Smooth muscle cell (in vitro differentiated cells): ENCODE results near the gene CLCN2. TPM values are rescaled to one million over a fixed set of nuclear protein-coding genes. Genes with fewer than 3 reads are reported as not detected.

ENCODE experiments used
- DNase-seq: peaks from one replicate; lab custom pipeline; 2025; ENCODE audit not compliant: unreplicated experiment; lab: John Stamatoyannopoulos, UW
- H2AFZ ChIP-seq: fragments of 200-600 bp; sonication (generic); 2 replicates; pipeline ENCODE4 v1.6.0; 2016; ENCODE audit warnings: antibody characterized with exemption, low read depth, mild to moderate bottlenecking
- H3F3A ChIP-seq: fragments of 200-600 bp; sonication (generic); 2 replicates; pipeline ENCODE4 v1.6.0; 2017; ENCODE audit warnings: antibody characterized with exemption, low read depth
- H3K27ac ChIP-seq: fragments of 200-600 bp; sonication (generic); 2 replicates; pipeline ENCODE4 v1.5.1; 2016; ENCODE audit warnings: low read depth, mild to moderate bottlenecking
- H3K27me3 ChIP-seq: fragments of 200-600 bp; sonication (generic); 2 replicates; pipeline ENCODE4 v1.6.1; 2016; ENCODE audit warnings: low read depth, mild to moderate bottlenecking
- H3K36me3 ChIP-seq: fragments of 200-600 bp; sonication (generic); 2 replicates; pipeline ENCODE4 v1.5.1; 2016; ENCODE audit warnings: low read depth
- H3K4me1 ChIP-seq: fragments of 200-600 bp; sonication (generic); 2 replicates; pipeline ENCODE4 v1.5.1; 2016; ENCODE audit warnings: low read depth
- H3K4me2 ChIP-seq: fragments of 200-600 bp; sonication (generic); 2 replicates; pipeline ENCODE4 v1.6.0; 2016; ENCODE audit warnings: mild to moderate bottlenecking
- H3K4me3 ChIP-seq: fragments of 200-600 bp; sonication (generic); 2 replicates; pipeline ENCODE4 v1.5.1; 2016; ENCODE audit warnings: mild to moderate bottlenecking
- H3K79me2 ChIP-seq: fragments of 200-600 bp; sonication (generic); 2 replicates; pipeline ENCODE4 v1.6.0; 2016; ENCODE audit warnings: low read depth, mild to moderate bottlenecking
- H3K9ac ChIP-seq: fragments of 200-600 bp; sonication (generic); 2 replicates; pipeline ENCODE4 v1.6.0; 2016; ENCODE audit warnings: low read depth
- H3K9me3 ChIP-seq: fragments of 200-600 bp; sonication (generic); replicated peaks from 2 replicates; pipeline ENCODE4 v1.5.1; 2016; ENCODE audit warnings: low read depth
- H4K20me1 ChIP-seq: fragments of 200-600 bp; sonication (generic); 2 replicates; pipeline ENCODE4 v1.6.0; 2016; ENCODE audit warnings: low read depth
- CTCF ChIP-seq: fragments of 200-600 bp; sonication (generic); IDR thresholded peaks from 2 replicates; pipeline ENCODE4 v1.5.1; 2017; ENCODE audit warnings: borderline replicate concordance, mild to moderate bottlenecking, antibody characterized with exemption; ENCODE audit not compliant: insufficient read depth, poor library complexity, severe bottlenecking
- WGBS: methylation state at CpG from one replicate; pipeline ENCODE4 v1.1.7; 2016; ENCODE audit warnings: low lambda C conversion rate; 5-methylcytosine and 5-hydroxymethylcytosine counted together
- polyA plus RNA-seq: library from polyadenylated mRNA; unstranded; fragments of >200 nt; fragmentation: Nextera tagmentation; extraction: Ambion mirVana; gene quantifications from 2 replicates; pipeline ENCODE4 v1.2.1, GENCODE V29; 2016
- total RNA-seq: library from RNA; depleted of rRNA; stranded (reverse); fragments of >200 nt; gene quantifications from 2 replicates; pipeline ENCODE4 v1.2.3, GENCODE V29; 2014

CLCN2 gene
- total and polyA plus RNA-seq, 2 experiments from 2014 or later = 4.1 to 4.5 TPM

- H3K36me3 ChIP-seq = no peaks in the 10 kb centered on the region
Observed at GRCh38 chr3:184351511-184352148, 9.8 kb downstream of the CLCN2 start.

GRCh38 chr3:184350618-184351017 is 10.8 kb downstream of the CLCN2 start:
- Histone ChIP-seq H3K36me3 (no peaks in the 10 kb centered on the region), H3K9me3 (no peaks in the 10 kb centered on the region), H3F3A (peaks cover 17% of the 10 kb centered on the region), H4K20me1 (peaks cover 14% of the 10 kb centered on the region), H3K4me3 (no peak overlapping the region), H3K4me1 (peaks cover 13% of the 10 kb centered on the region), H3K79me2 (no peaks in the 10 kb centered on the region), H3K27ac (no peak overlapping the region), H2AFZ (no peak overlapping the region), H3K27me3 (no peaks in the 10 kb centered on the region), H3K9ac (no peak overlapping the region), H3K4me2 (no peak overlapping the region)
- DNase-seq = no peak
- WGBS = 83% methylated on average over 6 of the region's 6 CpGs
- TF ChIP-seq CTCF = no peak

More at GRCh38 chr3:184351511-184352148, 9.8 kb downstream of the CLCN2 start:
- H3K9me3 ChIP-seq = no peaks in the 10 kb centered on the region
- H4K20me1 ChIP-seq = peaks cover 12% of the 10 kb centered on the region
- no peak overlapping the region for H3K4me2 ChIP-seq
- H3K4me1 ChIP-seq = peaks cover 8% of the 10 kb centered on the region
- no peak for TF ChIP-seq CTCF
- H3K79me2 ChIP-seq = no peaks in the 10 kb centered on the region
- H3K9ac ChIP-seq = no peak overlapping the region
- no peak overlapping the region for H2AFZ ChIP-seq
- DNase-seq = no peak
- no peak overlapping the region for H3K4me3 ChIP-seq
- 84% methylated on average over 9 of the region's 9 CpGs for WGBS
- peaks cover 17% of the 10 kb centered on the region for H3F3A ChIP-seq
- H3K27ac ChIP-seq = no peak overlapping the region
- H3K27me3 ChIP-seq = no peaks in the 10 kb centered on the region

- no peaks in the 10 kb centered on the region for H3K27me3 ChIP-seq
- no peak overlapping the region for H3K4me3 ChIP-seq
- 95% methylated on average over 10 of the region's 10 CpGs for WGBS
- H3K79me2 ChIP-seq = no peaks in the 10 kb centered on the region
- H3F3A ChIP-seq = peaks cover 17% of the 10 kb centered on the region
- no peaks in the 10 kb centered on the region for H3K9me3 ChIP-seq
- H3K4me1 ChIP-seq = peaks cover 21% of the 10 kb centered on the region
- H2AFZ ChIP-seq = no peak overlapping the region
- H3K36me3 ChIP-seq = no peaks in the 10 kb centered on the region
- no peak overlapping the region for H3K4me2 ChIP-seq
- H3K27ac ChIP-seq = no peak overlapping the region
- no peak for DNase-seq
- no peak for TF ChIP-seq CTCF
- H4K20me1 ChIP-seq = peaks cover 14% of the 10 kb centered on the region
- H3K9ac ChIP-seq = no peak overlapping the region
Observed at GRCh38 chr3:184349563-184350470, 11.6 kb downstream of the CLCN2 start.
